K562 (cell line): ENCODE data around the gene CTSW. TPM values are rescaled to one million over a fixed set of nuclear protein-coding genes. Genes with fewer than 3 reads are reported as not detected.

Source experiments
- BHLHE40 ChIP-seq: IDR thresholded peaks from 2 replicates; pipeline ENCODE4 v1.6.1; 2011; ENCODE audit warnings: low read length, improper control_type of control experiment
- ESRRA ChIP-seq: fragments of 450-650 bp; IDR thresholded peaks from 2 replicates; pipeline ENCODE4 v1.6.1; 2014; ENCODE audit warnings: low read depth, mild to moderate bottlenecking, moderate library complexity, borderline replicate concordance
- HDGF ChIP-seq: fragments of 450-650 bp; IDR thresholded peaks from 2 replicates; pipeline ENCODE4 v1.6.1; 2016
- RAD21 ChIP-seq, 2 experiments: fragments of 250-450 bp in 1 of 2; fragments of 450-650 bp in 1 of 2; sonication (Bioruptor Pico) in 1 of 2; formaldehyde crosslinking in 1 of 2; IDR thresholded peaks in 1 of 2; conservative IDR thresholded peaks in 1 of 2; 2 replicates each; pipeline versions ENCODE4 v1.4.0 to v1.8.0; 2020 to 2022; ENCODE audit warnings: mild to moderate bottlenecking in 2 of 2, moderate library complexity in 1 of 2
- RBM39 ChIP-seq: fragments of 200-400 bp; formaldehyde crosslinking; optimal IDR thresholded peaks from 2 replicates; pipeline ENCODE3; 2018; ENCODE audit warnings: low read depth, low read length
- U2AF2 ChIP-seq: fragments of 200-400 bp; formaldehyde crosslinking; optimal IDR thresholded peaks from 2 replicates; pipeline ENCODE3; 2017; ENCODE audit warnings: low read depth, mild to moderate bottlenecking, low read length
- polyA plus RNA-seq, 8 experiments: library from polyadenylated mRNA; depleted of rRNA in 4 of 8; stranded (reverse) in 5 of 8; unstranded in 3 of 8; fragments of >200 nt; fragmentation: Nextera tagmentation in 2 of 8; fragmentation: Illumina TruSeq in 1 of 8; extraction: Ambion mirVana in 2 of 8; extraction: Trizol in 1 of 8; gene quantifications; 2 replicates each; pipeline versions ENCODE4 v1.2.1 to v1.2.3, GENCODE V29; 2011 to 2014; ENCODE audit warnings: inconsistent platforms in 1 of 8, missing spikeins in 1 of 8
- total RNA-seq, 7 experiments: library from RNA; depleted of rRNA in 6 of 7; stranded (reverse); fragments of >200 nt in 6 of 7; fragmentation: Illumina TruSeq in 2 of 7; extraction: Trizol in 2 of 7; gene quantifications; 2 replicates each; pipeline versions ENCODE4 v1.2.1 to v1.2.3, GENCODE V29; 2011 to 2021; ENCODE audit warnings: low replicate concordance in 1 of 7
- TF ChIP-seq, protein P1 (sequence below): fragments of 450-650 bp; IDR thresholded peaks from 2 replicates; pipeline ENCODE4 v1.6.1; 2016; ENCODE audit warnings: mild to moderate bottlenecking, moderate library complexity
- TF ChIP-seq, protein P2 (sequence below): fragments of 450-650 bp; formaldehyde crosslinking; IDR thresholded peaks from 2 replicates; pipeline ENCODE4 v1.4.0; 2020; ENCODE audit warnings: mild to moderate bottlenecking, moderate library complexity
- TF ChIP-seq, protein P3 (sequence below): fragments of 450-650 bp; formaldehyde crosslinking; conservative IDR thresholded peaks from 2 replicates; pipeline ENCODE4 v1.4.0; 2022; ENCODE audit warnings: mild to moderate bottlenecking, missing genetic modification characterization

Gene CTSW
- total and polyA plus RNA-seq, 9 of the 15 experiments (the other 6 are each of a cell fraction or from before 2014, with no cell fraction given), result 0.04 TPM; not detected in 8

DNA sequence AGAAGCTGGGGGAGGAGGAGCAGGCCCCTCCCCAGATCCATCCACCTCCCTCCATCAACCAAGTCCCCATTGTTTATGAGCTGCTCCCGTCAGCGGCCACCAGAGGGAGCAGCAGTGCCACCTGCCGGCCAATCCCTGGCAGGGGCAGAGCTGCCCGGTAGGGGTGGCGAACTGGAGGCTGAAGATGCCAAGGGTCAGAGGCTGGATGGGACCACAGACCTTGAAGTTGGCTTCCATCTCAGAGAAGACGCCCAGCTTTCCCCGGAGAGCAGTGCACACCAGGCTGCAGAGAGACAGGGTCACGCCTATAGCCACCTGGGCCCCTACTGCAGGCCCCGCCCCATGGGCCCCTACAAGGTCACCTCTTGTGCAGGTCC lies 5.1 kb downstream of the CTSW start (continued):
- TF ChIP-seq, protein P1, sequence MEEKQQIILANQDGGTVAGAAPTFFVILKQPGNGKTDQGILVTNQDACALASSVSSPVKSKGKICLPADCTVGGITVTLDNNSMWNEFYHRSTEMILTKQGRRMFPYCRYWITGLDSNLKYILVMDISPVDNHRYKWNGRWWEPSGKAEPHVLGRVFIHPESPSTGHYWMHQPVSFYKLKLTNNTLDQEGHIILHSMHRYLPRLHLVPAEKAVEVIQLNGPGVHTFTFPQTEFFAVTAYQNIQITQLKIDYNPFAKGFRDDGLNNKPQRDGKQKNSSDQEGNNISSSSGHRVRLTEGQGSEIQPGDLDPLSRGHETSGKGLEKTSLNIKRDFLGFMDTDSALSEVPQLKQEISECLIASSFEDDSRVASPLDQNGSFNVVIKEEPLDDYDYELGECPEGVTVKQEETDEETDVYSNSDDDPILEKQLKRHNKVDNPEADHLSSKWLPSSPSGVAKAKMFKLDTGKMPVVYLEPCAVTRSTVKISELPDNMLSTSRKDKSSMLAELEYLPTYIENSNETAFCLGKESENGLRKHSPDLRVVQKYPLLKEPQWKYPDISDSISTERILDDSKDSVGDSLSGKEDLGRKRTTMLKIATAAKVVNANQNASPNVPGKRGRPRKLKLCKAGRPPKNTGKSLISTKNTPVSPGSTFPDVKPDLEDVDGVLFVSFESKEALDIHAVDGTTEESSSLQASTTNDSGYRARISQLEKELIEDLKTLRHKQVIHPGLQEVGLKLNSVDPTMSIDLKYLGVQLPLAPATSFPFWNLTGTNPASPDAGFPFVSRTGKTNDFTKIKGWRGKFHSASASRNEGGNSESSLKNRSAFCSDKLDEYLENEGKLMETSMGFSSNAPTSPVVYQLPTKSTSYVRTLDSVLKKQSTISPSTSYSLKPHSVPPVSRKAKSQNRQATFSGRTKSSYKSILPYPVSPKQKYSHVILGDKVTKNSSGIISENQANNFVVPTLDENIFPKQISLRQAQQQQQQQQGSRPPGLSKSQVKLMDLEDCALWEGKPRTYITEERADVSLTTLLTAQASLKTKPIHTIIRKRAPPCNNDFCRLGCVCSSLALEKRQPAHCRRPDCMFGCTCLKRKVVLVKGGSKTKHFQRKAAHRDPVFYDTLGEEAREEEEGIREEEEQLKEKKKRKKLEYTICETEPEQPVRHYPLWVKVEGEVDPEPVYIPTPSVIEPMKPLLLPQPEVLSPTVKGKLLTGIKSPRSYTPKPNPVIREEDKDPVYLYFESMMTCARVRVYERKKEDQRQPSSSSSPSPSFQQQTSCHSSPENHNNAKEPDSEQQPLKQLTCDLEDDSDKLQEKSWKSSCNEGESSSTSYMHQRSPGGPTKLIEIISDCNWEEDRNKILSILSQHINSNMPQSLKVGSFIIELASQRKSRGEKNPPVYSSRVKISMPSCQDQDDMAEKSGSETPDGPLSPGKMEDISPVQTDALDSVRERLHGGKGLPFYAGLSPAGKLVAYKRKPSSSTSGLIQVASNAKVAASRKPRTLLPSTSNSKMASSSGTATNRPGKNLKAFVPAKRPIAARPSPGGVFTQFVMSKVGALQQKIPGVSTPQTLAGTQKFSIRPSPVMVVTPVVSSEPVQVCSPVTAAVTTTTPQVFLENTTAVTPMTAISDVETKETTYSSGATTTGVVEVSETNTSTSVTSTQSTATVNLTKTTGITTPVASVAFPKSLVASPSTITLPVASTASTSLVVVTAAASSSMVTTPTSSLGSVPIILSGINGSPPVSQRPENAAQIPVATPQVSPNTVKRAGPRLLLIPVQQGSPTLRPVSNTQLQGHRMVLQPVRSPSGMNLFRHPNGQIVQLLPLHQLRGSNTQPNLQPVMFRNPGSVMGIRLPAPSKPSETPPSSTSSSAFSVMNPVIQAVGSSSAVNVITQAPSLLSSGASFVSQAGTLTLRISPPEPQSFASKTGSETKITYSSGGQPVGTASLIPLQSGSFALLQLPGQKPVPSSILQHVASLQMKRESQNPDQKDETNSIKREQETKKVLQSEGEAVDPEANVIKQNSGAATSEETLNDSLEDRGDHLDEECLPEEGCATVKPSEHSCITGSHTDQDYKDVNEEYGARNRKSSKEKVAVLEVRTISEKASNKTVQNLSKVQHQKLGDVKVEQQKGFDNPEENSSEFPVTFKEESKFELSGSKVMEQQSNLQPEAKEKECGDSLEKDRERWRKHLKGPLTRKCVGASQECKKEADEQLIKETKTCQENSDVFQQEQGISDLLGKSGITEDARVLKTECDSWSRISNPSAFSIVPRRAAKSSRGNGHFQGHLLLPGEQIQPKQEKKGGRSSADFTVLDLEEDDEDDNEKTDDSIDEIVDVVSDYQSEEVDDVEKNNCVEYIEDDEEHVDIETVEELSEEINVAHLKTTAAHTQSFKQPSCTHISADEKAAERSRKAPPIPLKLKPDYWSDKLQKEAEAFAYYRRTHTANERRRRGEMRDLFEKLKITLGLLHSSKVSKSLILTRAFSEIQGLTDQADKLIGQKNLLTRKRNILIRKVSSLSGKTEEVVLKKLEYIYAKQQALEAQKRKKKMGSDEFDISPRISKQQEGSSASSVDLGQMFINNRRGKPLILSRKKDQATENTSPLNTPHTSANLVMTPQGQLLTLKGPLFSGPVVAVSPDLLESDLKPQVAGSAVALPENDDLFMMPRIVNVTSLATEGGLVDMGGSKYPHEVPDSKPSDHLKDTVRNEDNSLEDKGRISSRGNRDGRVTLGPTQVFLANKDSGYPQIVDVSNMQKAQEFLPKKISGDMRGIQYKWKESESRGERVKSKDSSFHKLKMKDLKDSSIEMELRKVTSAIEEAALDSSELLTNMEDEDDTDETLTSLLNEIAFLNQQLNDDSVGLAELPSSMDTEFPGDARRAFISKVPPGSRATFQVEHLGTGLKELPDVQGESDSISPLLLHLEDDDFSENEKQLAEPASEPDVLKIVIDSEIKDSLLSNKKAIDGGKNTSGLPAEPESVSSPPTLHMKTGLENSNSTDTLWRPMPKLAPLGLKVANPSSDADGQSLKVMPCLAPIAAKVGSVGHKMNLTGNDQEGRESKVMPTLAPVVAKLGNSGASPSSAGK, result no peak
- TF ChIP-seq HDGF, result peak; percentile 51; the same call in 1 of the 2 replicates
- peak; percentile 67 for TF ChIP-seq ESRRA
- TF ChIP-seq, protein P2, sequence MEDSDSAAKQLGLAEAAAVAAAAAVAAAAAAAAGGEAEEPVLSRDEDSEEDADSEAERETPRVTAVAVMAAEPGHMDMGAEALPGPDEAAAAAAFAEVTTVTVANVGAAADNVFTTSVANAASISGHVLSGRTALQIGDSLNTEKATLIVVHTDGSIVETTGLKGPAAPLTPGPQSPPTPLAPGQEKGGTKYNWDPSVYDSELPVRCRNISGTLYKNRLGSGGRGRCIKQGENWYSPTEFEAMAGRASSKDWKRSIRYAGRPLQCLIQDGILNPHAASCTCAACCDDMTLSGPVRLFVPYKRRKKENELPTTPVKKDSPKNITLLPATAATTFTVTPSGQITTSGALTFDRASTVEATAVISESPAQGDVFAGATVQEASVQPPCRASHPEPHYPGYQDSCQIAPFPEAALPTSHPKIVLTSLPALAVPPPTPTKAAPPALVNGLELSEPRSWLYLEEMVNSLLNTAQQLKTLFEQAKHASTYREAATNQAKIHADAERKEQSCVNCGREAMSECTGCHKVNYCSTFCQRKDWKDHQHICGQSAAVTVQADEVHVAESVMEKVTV (CRISPR knock-in tag), result peak; percentile 78
- TF ChIP-seq, protein P3, sequence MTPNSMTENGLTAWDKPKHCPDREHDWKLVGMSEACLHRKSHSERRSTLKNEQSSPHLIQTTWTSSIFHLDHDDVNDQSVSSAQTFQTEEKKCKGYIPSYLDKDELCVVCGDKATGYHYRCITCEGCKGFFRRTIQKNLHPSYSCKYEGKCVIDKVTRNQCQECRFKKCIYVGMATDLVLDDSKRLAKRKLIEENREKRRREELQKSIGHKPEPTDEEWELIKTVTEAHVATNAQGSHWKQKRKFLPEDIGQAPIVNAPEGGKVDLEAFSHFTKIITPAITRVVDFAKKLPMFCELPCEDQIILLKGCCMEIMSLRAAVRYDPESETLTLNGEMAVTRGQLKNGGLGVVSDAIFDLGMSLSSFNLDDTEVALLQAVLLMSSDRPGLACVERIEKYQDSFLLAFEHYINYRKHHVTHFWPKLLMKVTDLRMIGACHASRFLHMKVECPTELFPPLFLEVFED (CRISPR knock-in tag), result no peak
- TF ChIP-seq BHLHE40, result 0 out of 2 replicates have a peak, but pooled peaks have one; percentile 31
- no peak for TF ChIP-seq RBM39
- TF ChIP-seq U2AF2, result no peak
- peak; percentile 85 to 93 for TF ChIP-seq RAD21 (CRISPR knock-in tag; conservative IDR thresholded peaks at IDR 0.05 in 1 of 2, IDR thresholded peaks at IDR 0.05 in 1 of 2)
